Measurements from ENCODE around the gene PPIF.

DNA sequence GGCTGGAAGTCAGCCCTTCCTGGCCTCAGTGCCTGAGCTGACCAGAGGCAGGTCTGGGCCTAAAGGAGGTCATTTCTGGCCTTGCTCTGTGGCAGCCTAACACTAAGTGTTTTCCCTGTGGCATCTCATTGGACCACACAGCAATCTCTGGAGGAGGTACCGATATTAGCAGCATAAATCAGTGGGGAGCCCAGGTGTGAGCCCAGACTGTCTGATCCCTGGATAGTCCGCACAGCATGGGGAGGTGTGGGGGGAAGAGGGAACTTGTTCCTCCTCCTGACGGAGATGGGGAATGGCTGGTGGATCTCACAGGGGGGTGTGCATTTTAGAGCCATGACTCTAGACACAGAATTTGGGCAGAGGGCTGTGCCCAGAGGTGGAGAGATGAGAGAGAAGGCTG, 11.0 kb upstream of the PPIF start:
- TF ChIP-seq, protein P1, sequence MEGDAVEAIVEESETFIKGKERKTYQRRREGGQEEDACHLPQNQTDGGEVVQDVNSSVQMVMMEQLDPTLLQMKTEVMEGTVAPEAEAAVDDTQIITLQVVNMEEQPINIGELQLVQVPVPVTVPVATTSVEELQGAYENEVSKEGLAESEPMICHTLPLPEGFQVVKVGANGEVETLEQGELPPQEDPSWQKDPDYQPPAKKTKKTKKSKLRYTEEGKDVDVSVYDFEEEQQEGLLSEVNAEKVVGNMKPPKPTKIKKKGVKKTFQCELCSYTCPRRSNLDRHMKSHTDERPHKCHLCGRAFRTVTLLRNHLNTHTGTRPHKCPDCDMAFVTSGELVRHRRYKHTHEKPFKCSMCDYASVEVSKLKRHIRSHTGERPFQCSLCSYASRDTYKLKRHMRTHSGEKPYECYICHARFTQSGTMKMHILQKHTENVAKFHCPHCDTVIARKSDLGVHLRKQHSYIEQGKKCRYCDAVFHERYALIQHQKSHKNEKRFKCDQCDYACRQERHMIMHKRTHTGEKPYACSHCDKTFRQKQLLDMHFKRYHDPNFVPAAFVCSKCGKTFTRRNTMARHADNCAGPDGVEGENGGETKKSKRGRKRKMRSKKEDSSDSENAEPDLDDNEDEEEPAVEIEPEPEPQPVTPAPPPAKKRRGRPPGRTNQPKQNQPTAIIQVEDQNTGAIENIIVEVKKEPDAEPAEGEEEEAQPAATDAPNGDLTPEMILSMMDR (IDR thresholded peaks at IDR 0.05) = no peak
- TF ChIP-seq POLR2A (IDR thresholded peaks at IDR 0.05) = no peak
